ENCODE data around the gene RECQL5.
A peak's percentile ranks its signal among the peaks of the same experiment; 100 is the strongest.
"Not testable (repeated sequence)": the region's sequence is repeated elsewhere in the genome, so short reads cannot be mapped to it uniquely, and the experiment has no call there.

Gene RECQL5

GRCh38 chr17:75595920-75596313, 71.0 kb downstream of the RECQL5 start:
- no peak for DNase-seq (ENCODE audit: extremely low read depth in 1 of 2, low read depth in 1 of 2)

- DNase-seq (ENCODE audit: extremely low read depth in 1 of 2, low read depth in 1 of 2) = no peak
Measured at GRCh38 chr17:75595284-75595919, 71.6 kb downstream of the RECQL5 start.

- no peak for DNase-seq (ENCODE audit: extremely low read depth in 1 of 2, low read depth in 1 of 2)
Measured at GRCh38 chr17:75594499-75595283, 72.3 kb downstream of the RECQL5 start.

GRCh38 chr17:75593430-75593829, 73.5 kb downstream of the RECQL5 start:
- DNase-seq (ENCODE audit: extremely low read depth in 1 of 2, low read depth in 1 of 2) = not testable (repeated sequence)

- no peak for DNase-seq (ENCODE audit: extremely low read depth in 1 of 2, low read depth in 1 of 2)
Measured at GRCh38 chr17:75592348-75593020, 74.5 kb downstream of the RECQL5 start.

- no peak for DNase-seq (ENCODE audit: extremely low read depth in 1 of 2, low read depth in 1 of 2)
Measured at GRCh38 chr17:75591722-75592302, 75.1 kb downstream of the RECQL5 start.

- no peak for DNase-seq (ENCODE audit: extremely low read depth in 1 of 2, low read depth in 1 of 2)
Measured at GRCh38 chr17:75590849-75591721, 75.9 kb downstream of the RECQL5 start.

- no peak for DNase-seq (ENCODE audit: extremely low read depth in 1 of 2, low read depth in 1 of 2)
Measured at GRCh38 chr17:75590314-75590761, 76.6 kb downstream of the RECQL5 start.

- no peak for DNase-seq (ENCODE audit: extremely low read depth in 1 of 2, low read depth in 1 of 2)
Measured at GRCh38 chr17:75589919-75590303, 77.0 kb downstream of the RECQL5 start.

- peak; percentile 82 to 97 for DNase-seq (ENCODE audit: extremely low read depth in 1 of 2, low read depth in 1 of 2)
Measured at GRCh38 chr17:75589012-75589918, 77.7 kb downstream of the RECQL5 start.

- peak in 1 of 2 donors; percentile 12 for DNase-seq (ENCODE audit: extremely low read depth in 1 of 2, low read depth in 1 of 2)
Measured at GRCh38 chr17:75588596-75589011, 78.3 kb downstream of the RECQL5 start.

- DNase-seq (ENCODE audit: extremely low read depth in 1 of 2, low read depth in 1 of 2) = peak in 1 of 2 donors; percentile 50
Measured at GRCh38 chr17:75587675-75588595, 79.0 kb downstream of the RECQL5 start, which contains the start of gene MYO15B. Gene MYO15B (plus strand): TSS chr17:75587800. CDS start chr17:75588058, 258 bp downstream.

- DNase-seq (ENCODE audit: extremely low read depth in 1 of 2, low read depth in 1 of 2) = no peak
Measured at GRCh38 chr17:75584849-75585175, 82.1 kb downstream of the RECQL5 start.

GRCh38 chr17:75583197-75583596, 83.8 kb downstream of the RECQL5 start:
- not testable (repeated sequence) for DNase-seq (ENCODE audit: extremely low read depth in 1 of 2, low read depth in 1 of 2)

- not testable (repeated sequence) for DNase-seq (ENCODE audit: extremely low read depth in 1 of 2, low read depth in 1 of 2)
Measured at GRCh38 chr17:75581121-75581725, 85.7 kb downstream of the RECQL5 start.
